SK-N-SH (cell line): ENCODE data around the gene ZBTB14. TPM values are rescaled to one million over a fixed set of nuclear protein-coding genes. Genes with fewer than 3 reads are reported as not detected.
A peak's percentile ranks its signal among the peaks of the same experiment; 100 is the strongest.

Experiments
- CTCF ChIA-PET: fragments of 300-600, 350-600 bp; formaldehyde crosslinking; extraction: SDS; loops from one replicate; lab custom pipeline; 2021; lab: Yijun Ruan, JAX
- POLR2A ChIA-PET: fragments of 350-600 bp; sonication (Branson Sonifier 250); formaldehyde crosslinking; extraction: SDS; loops from one replicate; lab custom pipeline; 2020; ENCODE audit warnings: antibody characterized with exemption, inconsistent platforms; lab: Yijun Ruan, JAX
- DNase-seq: peaks from one replicate; pipeline ENCODE4 v3.0.0; 2012
- H2AFZ ChIP-seq: fragments of 200-600 bp; sonication (generic); 2 replicates; pipeline ENCODE4 v1.8.1; 2016; ENCODE audit warnings: antibody characterized with exemption, mild to moderate bottlenecking, low read depth
- H3F3A ChIP-seq: fragments of 200-600 bp; sonication (generic); replicated peaks from 2 replicates; pipeline ENCODE3; 2016; ENCODE audit warnings: antibody characterized with exemption, mild to moderate bottlenecking; ENCODE audit not compliant: insufficient read depth
- H3K27ac ChIP-seq, 2 experiments: fragments of 200-500 bp in 1 of 2; fragments of 200-600 bp in 1 of 2; sonication (Bioruptor generic) in 1 of 2; sonication (generic), shearing (Covaris generic) in 1 of 2; 2 replicates each; pipeline versions ENCODE4 v1.5.1 to v1.6.1; 2014 to 2016; ENCODE audit warnings: low read depth in 2 of 2, inconsistent platforms in 1 of 2, low read length in 1 of 2, mild to moderate bottlenecking in 1 of 2, mixed read lengths in 1 of 2
- H3K27me3 ChIP-seq: fragments of 200-600 bp; sonication (generic), shearing (Covaris generic); 2 replicates; pipeline ENCODE4 v1.6.1; 2016; ENCODE audit warnings: mixed run types; ENCODE audit not compliant: insufficient read depth
- H3K36me3 ChIP-seq, 2 experiments: fragments of 200-500 bp in 1 of 2; fragments of 200-600 bp in 1 of 2; sonication (Bioruptor generic) in 1 of 2; sonication (generic) in 1 of 2; replicated peaks in 1 of 2; 2 replicates each; pipeline versions ENCODE3 to v1.5.1; 2014 to 2016; ENCODE audit warnings: low read length in 1 of 2, mild to moderate bottlenecking in 1 of 2; ENCODE audit not compliant: insufficient read depth in 2 of 2, control insufficient read depth in 1 of 2
- H3K4me1 ChIP-seq, 2 experiments: fragments of 200-500 bp in 1 of 2; fragments of 200-600 bp in 1 of 2; sonication (Bioruptor generic) in 1 of 2; sonication (generic), shearing (Covaris generic) in 1 of 2; 2 replicates each; pipeline versions ENCODE4 v1.5.1 to v1.6.1; 2014 to 2016; ENCODE audit warnings: low read depth in 1 of 2, low read length in 1 of 2, mixed run types in 1 of 2; ENCODE audit not compliant: insufficient read depth in 2 of 2, control insufficient read depth in 1 of 2
- H3K4me2 ChIP-seq: fragments of 200-600 bp; sonication (generic), shearing (Covaris generic); 2 replicates; pipeline ENCODE4 v1.6.1; 2017; ENCODE audit warnings: mixed run types
- H3K4me3 ChIP-seq, 2 experiments: fragments of 200-500 bp in 1 of 2; fragments of 200-600 bp in 1 of 2; sonication (Bioruptor generic) in 1 of 2; sonication (generic), shearing (Covaris generic) in 1 of 2; 2 replicates each; pipeline versions ENCODE4 v1.5.1 to v1.8.1; 2014 to 2016; ENCODE audit warnings: low read depth in 2 of 2, inconsistent platforms in 1 of 2, low read length in 1 of 2, mild to moderate bottlenecking in 1 of 2, mixed read lengths in 1 of 2, moderate library complexity in 1 of 2
- H3K79me2 ChIP-seq: fragments of 200-600 bp; sonication (generic); 2 replicates; pipeline ENCODE4 v1.8.1; 2017; ENCODE audit warnings: mild to moderate bottlenecking; ENCODE audit not compliant: insufficient read depth
- H3K9ac ChIP-seq: fragments of 200-600 bp; sonication (generic); 2 replicates; pipeline ENCODE4 v1.6.1; 2017; ENCODE audit warnings: mixed run types
- H3K9me2 ChIP-seq: fragments of 200-600 bp; sonication (generic); 2 replicates; pipeline ENCODE4 v1.6.1; 2017; ENCODE audit warnings: mixed run types
- H3K9me3 ChIP-seq: fragments of 200-600 bp; sonication (generic); 2 replicates; pipeline ENCODE4 v1.6.1; 2017; ENCODE audit warnings: mixed run types, mild to moderate bottlenecking, moderate library complexity
- H4K20me1 ChIP-seq: fragments of 200-600 bp; sonication (generic); 2 replicates; pipeline ENCODE4 v1.6.1; 2017; ENCODE audit warnings: mild to moderate bottlenecking, mixed run types; ENCODE audit not compliant: insufficient read depth
- EP300 ChIP-seq, 2 experiments: IDR thresholded peaks; 2 replicates each; pipeline versions ENCODE4 v1.4.0 to v1.6.1; 2012; ENCODE audit warnings: borderline replicate concordance in 1 of 2, low read depth in 1 of 2, low read length in 1 of 2
- FOXJ3 ChIP-seq: sonication (generic); formaldehyde crosslinking; IDR thresholded peaks from 2 replicates; pipeline ENCODE4 v1.5.1; 2020; ENCODE audit warnings: mild to moderate bottlenecking, missing genetic modification reagents
- IRF3 ChIP-seq: fragments of 150-350 bp; IDR thresholded peaks from 2 replicates; pipeline ENCODE4 v1.6.1; 2016; ENCODE audit warnings: mild to moderate bottlenecking, low read depth, low read length
- JUND ChIP-seq: IDR thresholded peaks from 2 replicates; pipeline ENCODE4 v1.4.0; 2012
- NFIC ChIP-seq: IDR thresholded peaks from 2 replicates; pipeline ENCODE4 v1.4.0; 2012; ENCODE audit warnings: borderline replicate concordance
- TAF1 ChIP-seq: IDR thresholded peaks from 2 replicates; pipeline ENCODE4 v1.6.1; 2012; ENCODE audit warnings: low read depth, mild to moderate bottlenecking, low read length, moderate library complexity, borderline replicate concordance
- YY1 ChIP-seq: IDR thresholded peaks from 2 replicates; pipeline ENCODE4 v1.4.0; 2012; ENCODE audit warnings: low read depth, mild to moderate bottlenecking
- WGBS: methylation state at CpG from one replicate; pipeline ENCODE4 v1.1.6; 2017; ENCODE audit warnings: low lambda C conversion rate; 5-methylcytosine and 5-hydroxymethylcytosine counted together
- polyA plus RNA-seq, 3 experiments: library from polyadenylated mRNA; depleted of rRNA; stranded (reverse); fragments of >200 nt; gene quantifications; 2 replicates each; pipeline ENCODE4 v1.2.3, GENCODE V29; 2012
- TF ChIP-seq, protein P1 (sequence below): fragments of 150-350 bp; IDR thresholded peaks from 2 replicates; pipeline ENCODE4 v1.6.1; 2017; ENCODE audit warnings: antibody characterized with exemption, low read length, low read depth, borderline replicate concordance
- TF ChIP-seq, protein P2 (sequence below): IDR thresholded peaks from 2 replicates; pipeline ENCODE4; 2012

The ZBTB14 gene
- polyA plus RNA-seq, 1 of the 3 experiments (the other 2 are of a cell fraction), result 4.6 TPM

DNA sequence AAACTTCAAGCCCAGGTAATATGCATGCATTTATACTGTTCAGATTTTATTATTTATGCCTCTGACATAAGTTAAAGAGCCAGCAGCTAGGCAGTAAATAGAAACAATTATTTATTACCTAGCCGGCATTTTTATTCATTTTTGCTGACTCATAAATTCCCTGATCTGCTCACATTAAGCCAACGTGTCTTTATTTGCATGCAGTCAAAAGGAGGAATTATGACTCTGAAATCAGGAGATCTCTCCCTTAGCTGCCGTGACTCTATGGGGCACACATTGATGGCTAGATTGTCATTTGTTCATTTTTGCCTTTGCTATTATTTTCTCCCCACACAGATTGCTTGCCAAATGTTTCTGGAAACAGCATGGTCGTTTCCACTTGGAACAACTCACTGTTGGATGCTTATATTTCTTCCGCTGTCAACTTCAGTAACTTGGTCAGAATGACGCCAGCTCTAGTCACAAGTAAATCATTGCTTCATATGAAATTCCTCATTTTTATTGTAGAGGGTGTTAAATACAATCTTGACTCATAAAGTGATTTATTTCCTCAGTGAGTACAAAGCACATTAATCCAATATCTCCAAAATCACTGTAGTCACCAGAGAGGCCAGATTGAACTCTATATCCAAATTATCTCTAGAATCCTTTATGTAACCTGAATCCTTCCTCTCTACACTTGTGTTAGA, 15.9 kb upstream of the ZBTB14 start:
- Histone ChIP-seq H3K9ac (no peak overlapping the region), H3K9me2 (no peaks in the 10 kb centered on the region), H3K4me2 (no peak overlapping the region), H3K79me2 (no peaks in the 10 kb centered on the region), H3K27ac (no peak overlapping the region), H2AFZ (no peak overlapping the region), H3K4me1 (no peaks in the 10 kb centered on the region), H3K36me3 (no peaks in the 10 kb centered on the region), H3K27me3 (no peaks in the 10 kb centered on the region), H3K4me3 (no peak overlapping the region), H3K9me3 (no peaks in the 10 kb centered on the region), H3F3A (peaks cover 6% of the 10 kb centered on the region), H4K20me1 (no peaks in the 10 kb centered on the region)
- TF ChIP-seq IRF3, result no peak
- TF ChIP-seq NFIC, result no peak
- no peak for TF ChIP-seq TAF1
- TF ChIP-seq EP300 (IDR thresholded peaks at IDR 0.05; ENCODE audit: borderline replicate concordance in 1 of 2, low read depth in 1 of 2, low read length in 1 of 2), result no peak
- TF ChIP-seq, protein P1, sequence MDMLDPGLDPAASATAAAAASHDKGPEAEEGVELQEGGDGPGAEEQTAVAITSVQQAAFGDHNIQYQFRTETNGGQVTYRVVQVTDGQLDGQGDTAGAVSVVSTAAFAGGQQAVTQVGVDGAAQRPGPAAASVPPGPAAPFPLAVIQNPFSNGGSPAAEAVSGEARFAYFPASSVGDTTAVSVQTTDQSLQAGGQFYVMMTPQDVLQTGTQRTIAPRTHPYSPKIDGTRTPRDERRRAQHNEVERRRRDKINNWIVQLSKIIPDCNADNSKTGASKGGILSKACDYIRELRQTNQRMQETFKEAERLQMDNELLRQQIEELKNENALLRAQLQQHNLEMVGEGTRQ, result no peak
- TF ChIP-seq FOXJ3 (CRISPR knock-in tag), result no peak
- no peak for TF ChIP-seq JUND
- TF ChIP-seq, protein P2, sequence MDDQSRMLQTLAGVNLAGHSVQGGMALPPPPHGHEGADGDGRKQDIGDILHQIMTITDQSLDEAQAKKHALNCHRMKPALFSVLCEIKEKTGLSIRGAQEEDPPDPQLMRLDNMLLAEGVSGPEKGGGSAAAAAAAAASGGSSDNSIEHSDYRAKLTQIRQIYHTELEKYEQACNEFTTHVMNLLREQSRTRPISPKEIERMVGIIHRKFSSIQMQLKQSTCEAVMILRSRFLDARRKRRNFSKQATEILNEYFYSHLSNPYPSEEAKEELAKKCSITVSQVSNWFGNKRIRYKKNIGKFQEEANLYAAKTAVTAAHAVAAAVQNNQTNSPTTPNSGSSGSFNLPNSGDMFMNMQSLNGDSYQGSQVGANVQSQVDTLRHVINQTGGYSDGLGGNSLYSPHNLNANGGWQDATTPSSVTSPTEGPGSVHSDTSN, result no peak
- CTCF ChIA-PET, result no interaction called here
- DNase-seq, result no peak
- WGBS, result 31% methylated on average over 6 of the region's 6 CpGs
- POLR2A ChIA-PET, result no interaction called here

- 16% methylated on average over 5 of the region's 5 CpGs for WGBS
- no peak for DNase-seq
- Histone ChIP-seq H3K9me2 (no peaks in the 10 kb centered on the region), H3K9me3 (no peaks in the 10 kb centered on the region), H3K4me1 (no peaks in the 10 kb centered on the region), H3K27ac (no peak overlapping the region), H3K4me3 (peak overlapping the region; percentile 3 to 19; a peak in 2 of 4 replicates), H2AFZ (no peak overlapping the region), H3K27me3 (no peaks in the 10 kb centered on the region), H3K36me3 (no peaks in the 10 kb centered on the region), H3F3A (peaks cover 6% of the 10 kb centered on the region), H4K20me1 (no peaks in the 10 kb centered on the region), H3K79me2 (no peaks in the 10 kb centered on the region), H3K4me2 (peak overlapping the region; percentile 49; the same call in 1 of the 2 replicates), H3K9ac (no peak overlapping the region)
- ChIA-PET POLR2A (no interaction called here), CTCF (no interaction called here)
- TF ChIP-seq, protein P2, result no peak
- no peak for TF ChIP-seq YY1
- TF ChIP-seq, protein P1, result no peak
- no peak for TF ChIP-seq EP300 (IDR thresholded peaks at IDR 0.05; ENCODE audit: borderline replicate concordance in 1 of 2, low read depth in 1 of 2, low read length in 1 of 2)
- TF ChIP-seq, all 33 proteins: peak for 0
These were observed 14.5 kb upstream of the ZBTB14 start for GRCh38 chr18:5309888-5310470.
